Upper lobe of right lung (tissue), 1 donor: ENCODE results near the gene INAFM2. TPM values are rescaled to one million over a fixed set of nuclear protein-coding genes. Genes with fewer than 3 reads are reported as not detected.

ENCODE experiments used
- ATAC-seq: fragments of 200-7000 bp; cut with Tn5 transposase; one replicate; pipeline ENCODE4 v1.9.1; 2020; ENCODE audit warnings: mild to moderate bottlenecking, moderate library complexity
- DNase-seq: peaks from one replicate; pipeline ENCODE4 v3.0.0-alpha.2; 2020
- H3K27ac ChIP-seq: fragments of 200-600 bp; one replicate; pipeline ENCODE4 v1.8.0; 2022
- H3K27me3 ChIP-seq: fragments of 200-600 bp; one replicate; pipeline ENCODE4 v1.8.0; 2022; ENCODE audit warnings: mild to moderate bottlenecking
- H3K36me3 ChIP-seq: fragments of 200-600 bp; one replicate; pipeline ENCODE4 v1.8.0; 2022
- H3K4me1 ChIP-seq: fragments of 200-600 bp; one replicate; pipeline ENCODE4 v1.8.0; 2022
- H3K4me3 ChIP-seq: fragments of 200-600 bp; one replicate; pipeline ENCODE4 v1.8.0; 2022; ENCODE audit warnings: mild to moderate bottlenecking
- H3K9me3 ChIP-seq: fragments of 200-600 bp; one replicate; pipeline ENCODE4 v1.8.0; 2022
- intact Hi-C: fragments of 100-400 bp; cut with DNase I; formaldehyde crosslinking; loops from one replicate; pipeline ENCODE4 v1.11.0; 2022
- total RNA-seq: library from RNA; stranded (reverse); fragmentation: NEBNext Ultra II Directional; extraction: Animal tissue kit (Norgen Biotek cat#: 25700); gene quantifications from one replicate; pipeline ENCODE4 v1.2.1, GENCODE V29; 2021
- TF ChIP-seq, protein P1 (sequence below): fragments of 200-600 bp; IDR thresholded peaks from one replicate; pipeline ENCODE4 v1.8.0; 2022; ENCODE audit warnings: antibody characterized with exemption
- donor health status: DM: no; HTN: yes; CAD: no; lungs with severe emphysema.

The INAFM2 gene
- total RNA-seq, 1 donor from 2014 or later: 39.5 TPM

DNA sequence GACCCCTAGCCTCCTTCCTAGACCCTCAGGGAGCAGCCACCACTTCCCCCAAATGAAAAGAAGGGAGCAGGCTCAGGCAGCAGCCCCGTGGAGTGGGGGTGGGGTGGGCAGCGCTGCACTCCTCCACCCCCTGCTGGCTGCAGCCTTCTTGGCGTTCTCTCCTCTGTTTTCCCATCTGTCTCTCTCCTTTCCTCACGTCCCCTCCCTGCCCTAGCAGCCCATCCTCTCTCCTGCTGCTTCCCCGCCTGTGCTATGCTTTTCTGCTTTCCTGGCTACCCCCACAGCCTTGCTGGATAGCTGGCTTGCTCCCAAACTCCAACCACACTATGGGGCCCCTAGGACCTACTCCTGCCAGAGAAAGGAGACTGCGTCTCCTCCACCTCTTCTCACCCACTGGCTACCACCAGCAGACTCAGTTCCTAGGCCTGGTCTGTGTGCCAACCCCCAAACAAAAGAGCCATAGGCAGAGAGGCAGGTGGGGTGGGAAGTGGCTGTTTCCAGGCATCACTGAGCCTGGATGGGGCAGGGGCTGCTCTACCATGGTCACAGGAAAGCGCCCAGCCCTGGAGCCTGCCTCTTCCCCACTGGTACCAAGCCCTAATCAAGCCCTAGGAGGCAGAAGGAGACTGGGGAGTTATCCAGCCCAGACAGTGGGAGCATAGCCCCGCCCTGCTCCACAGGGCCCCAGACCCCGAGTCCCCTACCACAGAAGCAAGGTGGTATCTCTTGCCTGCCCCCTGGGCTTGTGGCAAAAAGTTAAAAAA is 31.1 kb downstream of the INAFM2 start:
- no peak overlapping the region for H3K27ac ChIP-seq
- no peaks in the 10 kb centered on the region for H3K36me3 ChIP-seq
- peaks cover 18% of the 10 kb centered on the region for H3K4me1 ChIP-seq
- no peaks in the 10 kb centered on the region for H3K9me3 ChIP-seq
- TF ChIP-seq, protein P1, sequence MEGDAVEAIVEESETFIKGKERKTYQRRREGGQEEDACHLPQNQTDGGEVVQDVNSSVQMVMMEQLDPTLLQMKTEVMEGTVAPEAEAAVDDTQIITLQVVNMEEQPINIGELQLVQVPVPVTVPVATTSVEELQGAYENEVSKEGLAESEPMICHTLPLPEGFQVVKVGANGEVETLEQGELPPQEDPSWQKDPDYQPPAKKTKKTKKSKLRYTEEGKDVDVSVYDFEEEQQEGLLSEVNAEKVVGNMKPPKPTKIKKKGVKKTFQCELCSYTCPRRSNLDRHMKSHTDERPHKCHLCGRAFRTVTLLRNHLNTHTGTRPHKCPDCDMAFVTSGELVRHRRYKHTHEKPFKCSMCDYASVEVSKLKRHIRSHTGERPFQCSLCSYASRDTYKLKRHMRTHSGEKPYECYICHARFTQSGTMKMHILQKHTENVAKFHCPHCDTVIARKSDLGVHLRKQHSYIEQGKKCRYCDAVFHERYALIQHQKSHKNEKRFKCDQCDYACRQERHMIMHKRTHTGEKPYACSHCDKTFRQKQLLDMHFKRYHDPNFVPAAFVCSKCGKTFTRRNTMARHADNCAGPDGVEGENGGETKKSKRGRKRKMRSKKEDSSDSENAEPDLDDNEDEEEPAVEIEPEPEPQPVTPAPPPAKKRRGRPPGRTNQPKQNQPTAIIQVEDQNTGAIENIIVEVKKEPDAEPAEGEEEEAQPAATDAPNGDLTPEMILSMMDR: peak; percentile 20
- H3K4me3 ChIP-seq: no peak overlapping the region
- intact Hi-C loops: no loop called here
- no peak for DNase-seq
- no peaks in the 10 kb centered on the region for H3K27me3 ChIP-seq
- no peak for ATAC-seq

DNA sequence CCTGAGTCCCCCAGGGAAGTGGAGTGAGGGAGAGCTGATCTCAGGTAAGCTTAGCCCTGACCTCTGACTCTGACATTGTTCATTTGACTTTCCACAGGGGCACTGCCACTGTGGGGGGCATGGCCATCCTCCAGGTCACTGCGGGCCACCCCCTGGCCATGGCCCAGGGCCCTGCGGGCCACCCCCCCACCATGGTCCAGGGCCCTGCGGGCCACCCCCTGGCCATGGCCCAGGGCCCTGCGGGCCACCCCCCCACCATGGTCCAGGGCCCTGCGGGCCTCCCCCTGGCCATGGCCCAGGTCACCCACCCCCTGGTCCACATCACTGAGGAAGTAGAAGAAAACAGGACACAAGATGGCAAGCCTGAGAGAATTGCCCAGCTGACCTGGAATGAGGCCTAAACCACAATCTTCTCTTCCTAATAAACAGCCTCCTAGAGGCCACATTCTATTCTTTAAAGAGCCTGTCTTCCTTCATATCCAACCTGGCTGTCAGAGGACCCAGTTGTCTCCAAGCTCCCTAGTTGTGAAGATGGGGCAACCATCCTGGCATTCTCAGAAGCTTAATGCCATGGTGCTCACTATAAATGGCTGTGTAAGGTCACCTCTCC is 32.6 kb downstream of the INAFM2 start:
- DNase-seq (no peak), ATAC-seq (no peak)
- no peaks in the 10 kb centered on the region for H3K36me3 ChIP-seq
- H3K4me1 ChIP-seq: peaks cover 18% of the 10 kb centered on the region
- no peak overlapping the region for H3K27ac ChIP-seq
- no peak overlapping the region for H3K4me3 ChIP-seq
- H3K9me3 ChIP-seq: no peaks in the 10 kb centered on the region
- TF ChIP-seq, protein P1: no peak
- H3K27me3 ChIP-seq: no peaks in the 10 kb centered on the region
- intact Hi-C loops: no loop called here

DNA sequence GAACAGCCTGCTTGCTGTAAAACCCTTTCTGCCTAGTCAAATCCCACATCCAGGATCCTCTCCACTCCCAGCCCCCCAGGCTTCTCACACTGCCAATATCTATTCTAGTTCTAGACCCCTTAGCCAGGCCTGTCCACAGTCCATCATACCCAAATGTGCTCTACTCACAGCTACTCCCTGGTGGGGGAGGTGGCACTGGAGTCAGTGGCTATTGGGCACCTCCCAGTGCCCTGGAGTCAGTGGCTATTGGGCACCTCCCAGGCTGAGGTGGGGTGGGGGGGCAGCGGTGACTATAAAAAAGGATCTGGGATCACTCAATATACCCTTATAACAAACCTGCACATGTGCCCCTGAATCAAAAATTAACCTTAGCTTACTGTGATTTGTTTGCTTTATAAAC is 33.8 kb downstream of the INAFM2 start:
- no peaks in the 10 kb centered on the region for H3K36me3 ChIP-seq
- intact Hi-C loops: no loop called here
- TF ChIP-seq, protein P1: no peak
- ATAC-seq: no peak
- peak overlapping the region; percentile 64 for H3K4me3 ChIP-seq
- no peaks in the 10 kb centered on the region for H3K9me3 ChIP-seq
- no peak for DNase-seq
- no peak overlapping the region for H3K27ac ChIP-seq
- no peaks in the 10 kb centered on the region for H3K27me3 ChIP-seq
- peaks cover 18% of the 10 kb centered on the region for H3K4me1 ChIP-seq

DNA sequence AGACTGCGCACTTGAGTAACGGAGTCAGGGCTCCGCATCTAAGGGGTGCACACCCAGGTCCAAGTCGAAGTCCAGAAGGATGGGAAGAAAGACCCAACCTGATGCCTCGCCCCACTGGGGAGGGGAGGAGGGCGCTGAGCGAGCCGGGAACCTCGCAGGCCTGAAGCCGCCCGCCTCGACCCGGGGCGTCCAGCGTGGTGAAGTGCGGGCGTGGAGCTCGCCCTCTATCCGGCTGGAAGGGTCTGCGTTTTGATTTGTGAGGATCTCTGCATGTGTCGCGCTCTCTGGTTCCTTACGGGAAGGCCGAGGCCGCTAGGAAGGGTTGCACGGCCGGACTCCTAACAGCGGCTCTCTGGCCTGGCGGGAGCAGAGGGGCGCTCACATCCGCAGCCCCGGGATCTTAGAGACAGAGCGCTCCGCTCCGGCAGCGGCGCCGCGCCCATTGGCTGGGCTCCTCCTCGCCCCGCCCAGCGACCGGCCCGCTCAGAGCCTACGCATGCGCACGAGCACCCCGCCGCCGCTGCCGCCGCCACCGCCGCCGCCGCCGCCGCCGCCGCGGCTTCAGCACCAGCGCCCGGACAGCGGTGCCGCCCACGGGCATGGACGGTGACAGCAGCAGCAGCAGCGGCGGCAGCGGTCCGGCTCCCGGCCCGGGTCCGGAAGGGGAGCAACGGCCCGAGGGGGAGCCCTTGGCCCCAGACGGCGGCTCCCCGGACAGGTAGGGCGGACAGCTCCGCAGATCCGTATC is 34.4 kb downstream of the INAFM2 start, which contains the start of gene DISP2:
Gene DISP2 (plus strand): TSS at position 497 of the 748 bp plus-strand sequence. CDS start 103 bp downstream, at position 600.
- Histone ChIP-seq H3K9me3 (no peaks in the 10 kb centered on the region), H3K27me3 (no peaks in the 10 kb centered on the region), H3K36me3 (no peaks in the 10 kb centered on the region), H3K4me1 (peaks cover 18% of the 10 kb centered on the region), H3K4me3 (peak within 1 kb of the TSS; percentile 64), H3K27ac (no peak within 1 kb of the TSS)
- intact Hi-C loops: no loop called here
- TF ChIP-seq, protein P1: no peak
- ATAC-seq (peak; percentile 92), DNase-seq (peak; percentile 94)

DNA sequence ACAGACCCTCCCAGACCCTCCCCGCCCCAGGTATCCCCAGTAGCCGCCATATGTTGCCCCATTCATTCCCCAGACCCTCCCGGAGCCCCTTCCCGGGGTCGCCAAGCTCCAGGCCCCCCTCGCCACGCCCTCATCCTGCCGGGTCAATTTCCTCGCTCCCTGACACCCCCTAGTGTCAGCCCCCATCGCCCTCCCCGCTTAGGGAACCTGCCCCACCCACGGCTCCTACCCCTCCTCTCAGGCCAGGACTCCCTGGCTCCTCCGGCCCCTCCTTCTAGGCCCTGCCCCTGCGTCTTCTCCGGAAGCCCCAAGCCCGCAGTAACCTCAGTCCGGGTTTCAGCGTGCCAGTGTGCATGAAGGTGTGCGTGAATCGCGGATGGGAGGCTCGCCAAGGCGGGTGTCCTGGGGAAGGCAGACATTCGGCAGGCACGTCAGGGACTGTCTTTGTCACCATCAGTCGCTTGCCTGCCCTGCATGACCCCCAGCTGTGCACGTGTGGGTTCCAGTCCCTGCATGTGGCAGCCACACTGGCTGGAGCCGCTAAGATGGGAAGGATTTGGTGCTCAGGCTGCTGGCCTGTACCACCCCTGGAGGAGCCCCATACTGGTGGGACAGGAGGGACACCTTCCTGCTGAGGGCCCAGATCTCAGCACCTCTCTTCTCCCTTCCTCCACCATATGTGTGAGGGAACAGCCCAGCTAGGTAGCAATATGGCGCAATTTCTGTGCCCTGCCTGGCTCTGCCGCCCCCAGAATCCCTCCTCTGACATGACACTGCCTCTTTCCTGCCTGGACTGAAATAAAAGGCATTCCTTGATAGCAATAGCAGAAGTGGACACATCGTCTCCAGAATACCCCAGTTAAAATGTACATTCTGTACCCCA is 35.2 kb downstream of the INAFM2 start:
- peak; percentile 15 for ATAC-seq
- H3K4me3 ChIP-seq: peak overlapping the region; percentile 64

More for the DNA sequence above, 35.2 kb downstream of the INAFM2 start:
- Histone ChIP-seq H3K36me3 (no peaks in the 10 kb centered on the region), H3K27me3 (no peaks in the 10 kb centered on the region), H3K4me1 (peaks cover 16% of the 10 kb centered on the region), H3K9me3 (no peaks in the 10 kb centered on the region), H3K27ac (no peak overlapping the region)
- intact Hi-C loops: no loop called here
- no peak for DNase-seq
- TF ChIP-seq, protein P1: no peak
